SK-N-SH (cell line): ENCODE results near the gene IRAK2.

Source experiments
- CTCF ChIP-seq: fragments of 200-600 bp; sonication (generic); IDR thresholded peaks from 2 replicates; pipeline ENCODE4 v1.6.1; 2017; ENCODE audit warnings: antibody characterized with exemption, mild to moderate bottlenecking, moderate library complexity
- NFIC ChIP-seq: IDR thresholded peaks from 2 replicates; pipeline ENCODE4 v1.4.0; 2012; ENCODE audit warnings: borderline replicate concordance
- RAD21 ChIP-seq: IDR thresholded peaks from 2 replicates; pipeline ENCODE4 v1.6.1; 2012; ENCODE audit warnings: mild to moderate bottlenecking, low read length
- RFX5 ChIP-seq: IDR thresholded peaks from 2 replicates; pipeline ENCODE4 v1.6.1; 2012; ENCODE audit warnings: mild to moderate bottlenecking, improper control_type of control experiment, low read length
- ZBTB33 ChIP-seq: IDR thresholded peaks from 2 replicates; pipeline ENCODE4 v1.4.0; 2012; ENCODE audit warnings: low read depth, borderline replicate concordance

GRCh38 chr3:10178892-10179291, 14.2 kb downstream of the IRAK2 start:
- TF ChIP-seq CTCF (no peak), RAD21 (no peak), RFX5 (no peak), ZBTB33 (no peak), NFIC (no peak)
